ENCODE data around the gene NCLN. TPM values are rescaled to one million over a fixed set of nuclear protein-coding genes. Genes with fewer than 3 reads are reported as not detected.

Gene NCLN
- total RNA-seq, 2 donors from 2014 or later = 48.6 to 68.5 TPM

DNA sequence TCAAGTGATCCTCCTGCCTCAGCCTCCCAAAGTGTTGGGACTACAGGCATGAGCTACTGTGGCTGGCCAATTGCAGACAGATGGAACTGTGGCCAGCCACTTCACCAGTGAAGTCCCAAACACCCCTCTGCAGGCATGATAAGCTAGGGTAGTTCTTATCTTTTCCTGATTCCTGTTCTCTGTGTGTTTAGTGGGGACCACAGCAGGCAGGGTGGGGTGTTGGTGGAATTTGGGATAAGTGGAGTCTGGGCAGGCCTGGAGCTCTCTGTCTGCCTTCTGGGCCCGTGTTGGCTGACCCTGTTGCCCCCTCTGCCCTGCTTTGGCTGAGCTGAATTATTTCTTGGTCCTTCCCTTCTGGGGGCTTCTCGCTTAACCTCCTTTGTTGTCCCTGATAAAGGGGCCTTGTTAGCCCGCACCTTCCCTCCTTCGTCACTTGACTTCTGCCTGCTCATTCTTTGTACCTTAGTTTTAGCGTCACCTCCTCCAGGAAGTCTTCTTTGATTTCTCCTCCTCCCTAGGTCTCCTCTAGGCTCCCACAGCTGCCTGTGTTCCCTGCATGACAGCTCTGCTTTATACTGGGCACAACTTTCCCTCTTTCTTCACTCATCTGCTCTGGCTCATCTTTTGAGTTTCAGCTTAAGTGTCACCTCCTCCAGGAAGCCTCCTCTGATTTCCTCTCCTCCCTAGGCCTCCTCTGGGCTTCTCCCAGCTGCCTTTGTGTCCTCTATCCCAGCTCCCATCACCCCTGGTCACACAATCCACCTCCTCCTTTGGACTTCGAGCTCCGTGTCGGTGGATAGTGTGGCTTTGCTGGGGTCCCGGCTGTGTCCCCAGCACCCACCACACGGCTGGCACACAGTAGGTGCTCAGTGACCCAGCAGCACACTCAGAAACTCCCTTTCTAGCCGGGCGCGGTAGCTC is 1.7 kb upstream of the NCLN start:
- TF ChIP-seq, protein P1, sequence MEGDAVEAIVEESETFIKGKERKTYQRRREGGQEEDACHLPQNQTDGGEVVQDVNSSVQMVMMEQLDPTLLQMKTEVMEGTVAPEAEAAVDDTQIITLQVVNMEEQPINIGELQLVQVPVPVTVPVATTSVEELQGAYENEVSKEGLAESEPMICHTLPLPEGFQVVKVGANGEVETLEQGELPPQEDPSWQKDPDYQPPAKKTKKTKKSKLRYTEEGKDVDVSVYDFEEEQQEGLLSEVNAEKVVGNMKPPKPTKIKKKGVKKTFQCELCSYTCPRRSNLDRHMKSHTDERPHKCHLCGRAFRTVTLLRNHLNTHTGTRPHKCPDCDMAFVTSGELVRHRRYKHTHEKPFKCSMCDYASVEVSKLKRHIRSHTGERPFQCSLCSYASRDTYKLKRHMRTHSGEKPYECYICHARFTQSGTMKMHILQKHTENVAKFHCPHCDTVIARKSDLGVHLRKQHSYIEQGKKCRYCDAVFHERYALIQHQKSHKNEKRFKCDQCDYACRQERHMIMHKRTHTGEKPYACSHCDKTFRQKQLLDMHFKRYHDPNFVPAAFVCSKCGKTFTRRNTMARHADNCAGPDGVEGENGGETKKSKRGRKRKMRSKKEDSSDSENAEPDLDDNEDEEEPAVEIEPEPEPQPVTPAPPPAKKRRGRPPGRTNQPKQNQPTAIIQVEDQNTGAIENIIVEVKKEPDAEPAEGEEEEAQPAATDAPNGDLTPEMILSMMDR (IDR thresholded peaks at IDR 0.05) = no peak
- TF ChIP-seq POLR2A (IDR thresholded peaks at IDR 0.05) = no peak
- TF ChIP-seq POLR2AphosphoS5 (IDR thresholded peaks at IDR 0.05) = no peak
- Histone ChIP-seq H3K27me3 (replicated peaks; ENCODE audit: insufficient read depth) (no peaks in the 10 kb centered on the region), H3K36me3 (no peaks in the 10 kb centered on the region), H3K4me1 (replicated peaks) (peaks cover 10% of the 10 kb centered on the region), H3K4me3 (no peak overlapping the region), H3K27ac (no peak overlapping the region), H3K9me3 (no peaks in the 10 kb centered on the region)
- no peak for DNase-seq (ENCODE audit: low spot score)
- intact Hi-C loops (cut with DNase I) = no loop called here
- 75% methylated on average over 13 of the region's 13 CpGs for WGBS

DNA sequence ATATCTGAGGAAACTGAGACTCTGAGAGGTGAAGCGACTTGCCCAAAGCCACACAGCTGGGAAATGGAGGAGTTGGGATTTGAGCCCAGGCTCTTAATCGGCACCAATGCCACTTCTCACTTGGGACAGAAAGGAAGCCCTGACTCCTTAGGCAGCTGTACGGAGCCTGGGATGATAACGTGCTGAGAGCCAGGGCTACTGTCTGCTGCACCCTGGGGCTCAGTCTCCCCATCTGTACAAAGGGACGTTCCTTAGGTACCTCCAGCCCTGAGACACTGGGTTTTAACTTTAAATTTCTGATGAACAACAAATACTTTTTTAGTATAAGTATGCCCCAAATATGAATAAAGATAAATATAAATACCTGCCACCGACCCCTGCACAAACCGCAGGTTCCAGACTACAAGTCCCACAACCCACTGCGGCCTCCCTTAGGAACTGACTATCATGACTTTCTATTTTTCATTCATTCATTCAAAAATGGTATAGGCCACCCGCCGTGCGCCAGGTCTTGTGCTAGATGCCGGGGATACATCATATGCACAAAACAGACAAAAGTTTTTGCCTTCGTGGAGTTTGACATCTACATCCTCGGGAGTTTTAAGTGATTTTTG is 776 bp upstream of the NCLN start:
- peaks cover 10% of the 10 kb centered on the region for H3K4me1 ChIP-seq (replicated peaks)
- DNase-seq (ENCODE audit: low spot score) = peak; percentile 70
- WGBS = 18% methylated on average over 14 of the region's 14 CpGs

GRCh38 chr19:3186160-3186688 is 494 bp downstream of the NCLN start:
- Histone ChIP-seq H3K27ac (peak overlapping the region; percentile 35 to 89), H3K36me3 (no peaks in the 10 kb centered on the region), H3K9me3 (no peaks in the 10 kb centered on the region), H3K27me3 (replicated peaks; ENCODE audit: insufficient read depth) (no peaks in the 10 kb centered on the region), H3K4me3 (peak overlapping the region; percentile 88 to 95), H3K4me1 (replicated peaks) (peaks cover 10% of the 10 kb centered on the region)
- TF ChIP-seq POLR2AphosphoS5 (IDR thresholded peaks at IDR 0.05) (no peak), POLR2A (IDR thresholded peaks at IDR 0.05) (no peak)
- TF ChIP-seq, protein P1 (IDR thresholded peaks at IDR 0.05) = peak in 1 of 4 experiments; percentile 1
- 1% methylated on average over 37 of the region's 38 CpGs for WGBS
- intact Hi-C loops (cut with DNase I) = no loop called here
- DNase-seq (ENCODE audit: low spot score) = no peak

More for the DNA sequence above, 776 bp upstream of the NCLN start:
- Histone ChIP-seq H3K27ac (peak overlapping the region; percentile 82 to 89), H3K9me3 (no peaks in the 10 kb centered on the region), H3K4me3 (peak overlapping the region; percentile 88 to 95), H3K27me3 (replicated peaks; ENCODE audit: insufficient read depth) (no peaks in the 10 kb centered on the region), H3K36me3 (no peaks in the 10 kb centered on the region)
- TF ChIP-seq POLR2A (IDR thresholded peaks at IDR 0.05) (no peak), POLR2AphosphoS5 (IDR thresholded peaks at IDR 0.05) (no peak)
- TF ChIP-seq, protein P1 (IDR thresholded peaks at IDR 0.05) = no peak
- intact Hi-C loops (cut with DNase I) = no loop called here

- intact Hi-C loops (cut with DNase I) = no loop called here
- TF ChIP-seq POLR2A (IDR thresholded peaks at IDR 0.05) (no peak), POLR2AphosphoS5 (IDR thresholded peaks at IDR 0.05) (no peak)
- TF ChIP-seq, protein P1 (IDR thresholded peaks at IDR 0.05) = no peak
- H3K4me3 ChIP-seq = peak overlapping the region; percentile 88 to 95
- H3K27me3 ChIP-seq (replicated peaks; ENCODE audit: insufficient read depth) = no peaks in the 10 kb centered on the region
- no peak for DNase-seq (ENCODE audit: low spot score)
- no peak overlapping the region for H3K27ac ChIP-seq
- WGBS = 72% methylated on average over 23 of the region's 23 CpGs
- H3K9me3 ChIP-seq = no peaks in the 10 kb centered on the region
- no peaks in the 10 kb centered on the region for H3K36me3 ChIP-seq
- peaks cover 10% of the 10 kb centered on the region for H3K4me1 ChIP-seq (replicated peaks)
These were observed 1.3 kb downstream of the NCLN start for GRCh38 chr19:3186891-3187661.

Measured in prostate gland (tissue), 2 donors.